GM15510 (cell line): Measurements from ENCODE around the gene ATL2.

Source experiments
- POLR2A ChIP-seq: IDR thresholded peaks from 3 replicates; pipeline ENCODE4 v1.6.1; 2011; ENCODE audit warnings: borderline replicate concordance; ENCODE audit not compliant: insufficient read length; ENCODE audit errors: extremely low read depth

The ATL2 gene

GRCh38 chr2:38377050-38377828, at the start of gene ATL2:
ATL2 (minus strand) TSS chr2:38377273; CDS start chr2:38377260, 13 bp downstream.
- TF ChIP-seq POLR2A, result peak; percentile 82

GRCh38 chr2:38423763-38424162, 46.7 kb upstream of the ATL2 start:
- TF ChIP-seq POLR2A, result no peak

DNA sequence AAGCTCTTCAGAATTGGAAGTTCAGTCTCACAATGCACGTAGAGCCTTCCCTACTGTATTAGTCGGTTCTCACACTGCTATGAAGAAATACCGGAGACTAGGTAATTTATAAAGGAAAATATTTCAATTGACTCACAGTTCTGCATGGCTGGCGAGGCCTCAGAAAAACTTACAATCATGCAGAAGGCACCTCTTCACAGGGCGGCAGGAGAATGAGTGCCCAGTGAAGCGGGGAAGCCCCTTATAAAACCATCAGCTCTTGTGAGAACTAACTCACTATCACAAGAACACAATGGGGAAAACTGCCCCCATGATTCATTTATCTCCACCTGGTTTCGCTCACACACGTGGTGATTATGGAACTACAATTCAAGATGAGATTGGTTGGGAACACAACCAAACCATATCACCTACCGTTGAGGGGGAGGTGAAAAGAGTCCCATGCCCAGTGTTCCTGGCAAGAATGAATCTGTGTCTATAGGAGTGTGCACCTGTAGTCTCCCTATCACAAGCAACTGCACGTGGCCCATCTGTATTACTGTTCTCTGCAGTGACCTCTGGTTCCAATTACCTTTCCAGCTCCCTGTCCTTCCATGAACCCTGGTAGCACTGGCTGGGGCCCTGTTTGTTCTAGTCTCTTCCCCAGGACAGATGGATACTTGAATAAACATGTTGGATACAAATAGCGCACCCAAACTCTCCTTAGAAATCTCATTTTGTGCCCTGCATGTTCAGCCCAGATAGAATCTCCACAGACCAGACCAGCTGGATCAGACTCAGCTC, 44.4 kb upstream of the ATL2 start:
- no peak for TF ChIP-seq POLR2A

- no peak for TF ChIP-seq POLR2A
Measured at GRCh38 chr2:38419499-38419898, 42.4 kb upstream of the ATL2 start.

DNA sequence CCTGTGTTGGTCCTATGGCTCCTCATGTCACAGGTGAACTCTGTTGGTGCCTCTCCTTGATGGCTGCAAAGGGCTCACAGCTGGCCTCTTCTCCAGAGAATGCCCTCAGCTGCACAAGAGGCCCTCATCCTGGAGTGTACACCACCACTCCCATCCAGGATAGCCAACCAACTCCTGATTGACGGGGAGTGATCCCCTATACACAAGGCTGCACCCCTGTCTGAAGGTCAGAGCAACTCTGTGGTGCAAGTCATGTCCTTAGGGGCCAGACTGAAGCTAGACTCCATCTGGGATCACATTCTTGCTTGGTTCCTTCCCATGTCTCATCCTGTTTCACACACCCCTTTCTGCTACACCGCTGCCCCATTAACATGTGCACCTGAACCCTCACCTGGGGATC, 41.7 kb upstream of the ATL2 start:
- no peak for TF ChIP-seq POLR2A

DNA sequence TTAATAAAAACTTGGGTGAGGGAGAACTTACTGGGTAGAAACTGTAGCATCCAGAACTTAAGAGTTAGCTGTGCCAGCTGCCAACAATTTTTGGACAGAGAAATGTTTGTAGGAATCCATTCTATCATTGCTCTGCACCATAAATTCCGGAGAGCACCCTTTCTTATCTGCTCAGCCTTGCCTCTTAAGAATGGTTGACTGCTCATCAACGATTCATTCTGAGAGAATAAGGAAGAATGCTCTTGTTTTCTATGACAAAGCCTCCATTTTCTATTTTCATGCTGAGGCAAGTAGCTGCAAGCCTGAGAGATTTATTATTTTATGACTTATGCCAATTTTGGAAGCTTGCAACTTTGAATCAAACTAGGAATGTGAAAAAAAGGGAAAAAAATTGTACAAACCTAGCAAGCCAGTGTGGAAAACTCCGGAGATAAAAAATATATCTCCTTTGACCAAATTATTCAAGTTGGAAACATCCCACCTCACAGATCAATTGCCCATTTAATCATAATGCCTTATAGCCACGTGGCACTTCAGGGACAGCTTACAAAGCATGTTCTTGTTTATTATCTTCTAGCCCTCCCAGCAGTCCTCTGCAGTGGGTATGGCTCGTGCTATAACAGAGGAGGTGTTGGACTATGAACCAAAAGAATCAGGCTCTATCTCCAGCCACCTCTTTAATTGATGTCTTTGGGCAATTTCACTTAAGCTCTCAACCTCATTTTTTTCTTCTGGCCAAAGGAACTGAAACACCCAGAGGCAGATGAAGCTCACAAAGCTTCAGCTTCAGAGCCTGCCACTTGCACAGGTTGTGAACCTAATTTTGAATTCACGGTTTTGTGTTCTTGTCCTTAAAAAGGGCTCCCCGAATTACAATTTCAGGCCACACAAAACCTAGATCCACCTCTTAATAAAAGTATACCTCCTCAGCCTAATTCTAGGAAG, 40.9 kb upstream of the ATL2 start:
- no peak for TF ChIP-seq POLR2A

GRCh38 chr2:38416296-38417036, 39.4 kb upstream of the ATL2 start:
- no peak for TF ChIP-seq POLR2A

DNA sequence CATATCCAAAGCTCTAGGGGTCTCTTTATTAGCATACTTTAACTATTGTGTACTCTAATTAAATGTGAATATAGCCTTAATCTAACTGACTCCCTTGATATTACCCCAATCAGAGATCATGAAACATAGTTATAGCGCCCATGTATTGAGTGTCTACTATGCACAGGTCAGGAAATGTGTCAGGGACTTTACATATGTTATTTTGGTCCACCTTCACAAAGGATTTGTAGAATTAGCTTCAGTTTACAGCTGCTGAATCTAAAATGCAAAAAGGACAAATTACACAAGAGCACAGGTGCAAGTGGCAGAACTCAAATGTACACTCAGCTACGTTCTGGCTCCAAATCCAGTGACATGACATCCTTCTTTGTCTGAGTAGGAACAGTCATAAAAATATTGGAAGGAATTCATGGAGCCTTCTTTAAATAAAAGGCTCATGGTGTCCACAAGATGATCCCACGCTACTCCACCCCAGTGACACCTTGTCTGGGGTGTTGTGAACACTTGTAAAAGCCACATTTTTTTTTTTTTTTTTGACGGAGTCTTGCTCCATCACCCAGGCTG, 38.7 kb upstream of the ATL2 start:
- no peak for TF ChIP-seq POLR2A

GRCh38 chr2:38415023-38415422, 38.0 kb upstream of the ATL2 start:
- TF ChIP-seq POLR2A, result no peak

GRCh38 chr2:38409156-38410102, 32.4 kb upstream of the ATL2 start:
- TF ChIP-seq POLR2A, result no peak

GRCh38 chr2:38407111-38407682, 30.1 kb upstream of the ATL2 start:
- TF ChIP-seq POLR2A, result no peak

- TF ChIP-seq POLR2A, result no peak
Measured at GRCh38 chr2:38406597-38407110, 29.6 kb upstream of the ATL2 start.
